Stimulated activated CD4-positive, alpha-beta T cell treated with anti-CD3 and anti-CD28 coated beads, TNF-alpha, amount 100 ng/mL, for 24 hours (primary cell): Measurements from ENCODE around the gene PTPRN2.

ENCODE experiments used
- DNase-seq, 3 experiments: peaks; one replicate each; pipeline ENCODE4 v3.0.0-alpha.2; 2020; ENCODE audit warnings: low read depth in 3 of 3

Gene PTPRN2

DNA sequence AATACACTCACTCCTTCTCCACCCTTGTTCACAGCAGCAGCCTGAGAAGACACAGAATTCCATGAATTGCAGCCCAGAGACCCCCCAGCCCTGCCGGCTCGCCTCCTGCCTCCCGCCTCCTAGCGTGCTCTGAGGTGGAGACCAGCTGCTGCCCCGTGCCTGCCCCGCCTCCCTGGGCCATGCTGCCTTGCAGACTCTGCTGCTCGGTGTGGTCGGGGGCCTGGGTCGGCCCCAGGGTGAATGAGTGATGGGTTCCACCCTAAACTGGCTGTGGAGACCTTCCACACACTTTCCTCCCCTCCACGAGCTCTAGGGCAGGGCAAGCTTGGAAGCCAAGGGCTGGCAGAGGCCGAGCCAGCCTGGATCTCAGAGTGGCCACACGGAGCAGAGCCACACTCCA lies 771.5 kb downstream of the PTPRN2 start:
- no peak for DNase-seq

GRCh38 chr7:157815706-157816022 lies 772.0 kb downstream of the PTPRN2 start:
- DNase-seq = no peak

DNA sequence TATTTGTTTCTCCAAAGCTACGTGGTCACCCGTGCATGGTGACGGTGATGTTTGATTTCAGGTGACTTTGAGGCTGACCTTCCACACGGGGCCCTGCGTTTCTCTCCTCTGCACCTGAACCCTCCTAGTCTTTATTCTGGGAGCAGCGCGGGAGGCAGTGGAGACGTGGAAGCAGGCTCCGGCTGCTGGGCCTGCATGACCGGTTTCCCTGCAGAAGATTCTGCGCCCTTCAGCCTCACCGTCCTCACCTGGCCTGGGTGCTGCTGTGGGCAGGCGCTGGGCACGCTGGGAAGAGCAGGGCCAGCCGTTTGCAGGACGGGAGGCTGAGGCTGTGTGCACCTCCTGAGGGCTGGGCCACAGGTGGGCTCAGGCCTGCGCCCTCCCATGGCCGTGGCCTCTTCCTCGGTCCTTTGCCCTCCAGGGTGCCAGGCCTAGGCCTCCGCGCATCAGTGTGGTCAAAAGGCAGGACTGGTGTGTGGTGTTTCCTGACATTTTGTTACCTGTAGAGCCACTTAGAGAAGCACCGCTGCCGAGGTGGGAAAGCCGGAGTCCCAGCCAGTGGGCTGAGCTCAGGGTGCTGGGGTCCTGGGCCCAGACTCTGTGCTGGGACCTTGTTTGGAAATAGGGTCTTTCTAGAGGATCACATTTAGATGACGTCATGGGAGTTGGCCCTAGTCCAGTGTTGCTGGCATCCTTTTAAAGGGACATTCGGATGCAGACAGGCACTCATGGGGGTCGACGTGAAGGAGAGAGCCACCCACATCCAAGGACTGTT lies 772.5 kb downstream of the PTPRN2 start:
- DNase-seq = no peak

GRCh38 chr7:157813741-157814661 lies 773.6 kb downstream of the PTPRN2 start:
- no peak for DNase-seq

GRCh38 chr7:157813053-157813452 lies 774.6 kb downstream of the PTPRN2 start:
- DNase-seq = no peak

- DNase-seq = no peak
Measured at GRCh38 chr7:157811946-157812345, 775.7 kb downstream of the PTPRN2 start.

DNA sequence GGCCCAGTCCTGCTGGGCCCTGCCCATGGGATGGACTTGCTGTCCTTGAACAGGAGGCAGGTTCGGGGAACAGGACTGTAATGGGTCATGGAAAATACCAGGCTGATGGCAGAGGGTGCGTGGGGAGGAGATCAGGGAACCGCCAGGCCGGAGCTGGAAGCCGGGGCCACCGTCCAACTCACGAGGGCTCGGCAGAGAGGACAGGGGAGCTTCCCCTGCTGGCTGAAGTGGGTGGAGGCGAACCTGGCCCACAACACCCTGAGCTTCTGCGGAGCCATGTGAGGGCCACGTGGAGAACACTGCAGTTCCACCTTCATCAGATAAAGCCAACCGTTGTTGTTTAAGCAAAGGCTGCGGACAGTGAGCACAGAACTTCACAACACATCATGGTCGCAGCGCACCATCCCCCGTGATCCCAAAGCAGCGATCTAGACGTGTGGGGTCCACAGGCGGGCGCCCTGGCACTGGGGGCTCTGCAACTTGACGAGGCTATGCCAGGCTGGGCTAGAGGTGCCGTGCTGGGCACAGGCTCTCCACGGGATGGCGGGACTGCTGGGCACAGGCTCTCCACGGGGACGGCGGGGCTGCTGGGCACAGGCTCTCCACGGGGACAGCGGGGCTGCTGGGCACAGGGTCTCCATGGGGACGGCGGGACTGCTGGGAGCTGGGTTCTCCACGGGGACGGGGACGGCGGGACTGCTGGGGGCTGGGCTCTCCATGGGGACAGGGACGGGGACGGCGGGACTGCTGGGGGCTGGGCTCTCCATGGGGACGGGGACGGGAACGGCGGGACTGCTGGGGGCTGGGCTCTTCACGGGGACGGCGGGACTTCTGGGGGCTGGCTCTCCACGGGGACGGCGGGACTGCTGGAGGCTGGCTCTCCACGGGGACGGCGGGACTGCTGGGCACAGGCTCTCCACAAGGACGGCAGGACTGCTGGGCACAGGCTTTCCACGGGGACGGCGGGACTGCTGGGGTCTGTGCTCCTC lies 777.5 kb downstream of the PTPRN2 start:
- no peak for DNase-seq

- DNase-seq = no peak
Measured at GRCh38 chr7:157809154-157809862, 778.3 kb downstream of the PTPRN2 start.

DNA sequence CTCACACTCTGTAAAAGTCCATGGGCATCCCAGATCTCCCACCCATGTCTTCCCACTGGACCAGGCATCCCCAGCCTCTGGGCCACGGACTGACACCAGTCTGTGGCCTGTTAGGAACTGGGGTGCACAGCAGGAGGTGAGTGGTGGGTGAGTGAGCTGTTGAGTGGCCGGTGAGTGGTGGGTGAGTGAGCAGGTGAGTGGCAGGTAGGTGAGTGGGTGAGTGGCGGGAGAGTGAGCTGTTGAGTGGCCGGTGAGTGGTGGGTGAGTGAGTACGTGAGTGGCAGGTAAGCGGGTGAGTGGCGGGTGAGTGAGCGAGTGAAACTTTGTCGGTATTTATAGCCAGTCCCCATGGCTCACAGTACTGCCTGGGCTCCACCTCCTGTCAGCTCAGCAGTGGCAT lies 779.6 kb downstream of the PTPRN2 start:
- no peak for DNase-seq

DNA sequence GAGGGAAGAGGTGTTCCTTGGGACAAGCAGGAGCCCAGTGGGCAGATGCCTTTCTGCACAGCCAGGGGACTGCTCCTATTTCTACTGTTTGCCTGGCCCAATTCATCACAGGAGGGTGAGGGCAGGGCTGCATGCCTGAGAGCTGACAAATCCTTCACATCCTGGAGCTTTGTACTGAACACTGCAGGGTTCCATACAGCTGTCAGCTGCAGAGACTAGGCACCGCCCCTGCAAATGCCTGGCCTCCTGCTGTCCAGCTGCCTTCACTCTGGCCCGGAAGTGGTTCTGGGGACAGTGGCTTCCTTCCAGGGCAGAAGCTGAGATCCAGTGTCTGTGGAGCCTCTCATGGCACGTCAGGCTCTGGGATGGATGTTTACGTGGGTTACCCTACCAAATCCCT lies 780.1 kb downstream of the PTPRN2 start:
- DNase-seq = no peak

- no peak for DNase-seq
Measured at GRCh38 chr7:157806711-157807110, 780.9 kb downstream of the PTPRN2 start.

DNA sequence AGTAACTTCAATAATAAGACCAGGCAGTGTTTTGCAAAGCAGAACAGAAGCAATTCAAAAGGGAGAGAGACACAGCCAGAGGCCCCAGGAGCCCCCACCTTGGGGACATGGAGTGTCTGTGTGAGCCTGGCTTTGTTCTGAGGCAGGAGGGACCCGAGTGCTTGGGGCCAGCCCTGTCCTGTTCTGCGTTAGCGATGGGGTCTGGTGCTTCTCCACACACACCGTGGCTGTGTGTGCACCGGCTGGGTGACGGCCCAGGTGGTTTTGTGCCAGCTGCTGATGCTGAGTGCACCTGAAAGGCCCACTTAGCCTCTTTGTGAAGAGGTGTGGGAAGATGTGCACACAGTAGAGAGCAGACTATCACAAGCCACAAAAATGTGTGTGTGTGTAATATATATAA lies 781.9 kb downstream of the PTPRN2 start:
- no peak for DNase-seq

DNA sequence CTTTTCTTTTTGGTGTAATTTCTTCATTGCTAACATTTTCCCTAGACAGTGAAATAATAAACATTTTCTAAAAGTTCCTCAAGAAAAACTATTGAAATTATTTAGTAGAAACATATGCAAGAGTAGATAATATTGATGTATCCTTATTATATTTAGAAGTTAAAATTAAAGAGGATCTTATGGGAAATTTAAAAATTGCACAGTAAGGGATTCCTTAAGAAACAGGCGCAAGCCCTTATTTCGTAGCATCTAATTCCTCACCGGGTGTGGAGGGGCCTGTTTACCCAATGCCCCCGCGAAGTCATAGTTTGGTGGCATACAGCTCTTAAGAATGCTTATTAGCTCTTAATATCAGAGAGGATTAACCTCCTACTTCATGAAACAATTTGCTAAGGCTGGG lies 783.7 kb downstream of the PTPRN2 start:
- no peak for DNase-seq

GRCh38 chr7:157801971-157802675 lies 785.5 kb downstream of the PTPRN2 start:
- DNase-seq = no peak

GRCh38 chr7:157801113-157801512 lies 786.5 kb downstream of the PTPRN2 start:
- DNase-seq = no peak

GRCh38 chr7:157800281-157800680 lies 787.3 kb downstream of the PTPRN2 start:
- DNase-seq = no peak

DNA sequence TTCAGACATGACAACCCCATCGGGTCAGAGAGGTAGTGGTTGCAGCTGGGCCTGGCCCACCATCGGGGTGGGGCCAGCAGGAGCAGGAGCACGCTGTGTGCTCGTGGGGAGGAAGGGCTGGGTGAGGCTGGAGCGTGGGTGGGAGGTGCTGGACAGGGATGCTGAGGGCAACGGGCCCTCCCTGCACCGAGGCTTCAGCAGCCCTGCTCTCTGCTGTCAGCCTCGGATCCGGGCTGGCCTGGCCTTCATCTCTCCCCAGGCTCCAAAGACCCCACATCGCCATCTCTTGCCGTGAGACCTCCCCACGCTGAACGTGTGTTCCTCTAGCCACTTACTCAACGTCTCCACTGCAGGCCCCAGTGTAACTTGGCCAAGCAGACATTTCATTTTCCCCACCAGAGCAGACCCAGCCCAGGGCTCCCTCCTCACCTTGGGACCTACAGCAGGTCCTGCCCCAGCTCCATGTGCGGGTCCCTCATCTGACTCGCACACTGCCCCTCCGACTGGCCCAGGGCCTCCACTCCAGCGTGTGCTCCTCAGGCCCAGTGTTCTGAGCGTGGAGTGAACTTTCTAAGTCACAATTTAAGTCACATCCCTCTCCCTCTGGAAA lies 788.4 kb downstream of the PTPRN2 start:
- no peak for DNase-seq

GRCh38 chr7:157797361-157797760 lies 790.3 kb downstream of the PTPRN2 start:
- DNase-seq = no peak

- no peak for DNase-seq
Measured at GRCh38 chr7:157796846-157797245, 790.8 kb downstream of the PTPRN2 start.

- no peak for DNase-seq
Measured at GRCh38 chr7:157795643-157796042, 792.0 kb downstream of the PTPRN2 start.
